GM21367 (cell line): ENCODE data around the gene FAM184B.
"Not testable (repeated sequence)": the region's sequence is repeated elsewhere in the genome, so short reads cannot be mapped to it uniquely, and the experiment has no call there.

Experiments used
- ATAC-seq: cut with Tn5 transposase; IDR thresholded peaks from one replicate; pipeline ENCODE4 v1.9.1; 2021; ENCODE audit not compliant: unreplicated experiment

Gene FAM184B

GRCh38 chr4:17721496-17722355 lies 59.7 kb downstream of the FAM184B start:
- no peak for ATAC-seq

DNA sequence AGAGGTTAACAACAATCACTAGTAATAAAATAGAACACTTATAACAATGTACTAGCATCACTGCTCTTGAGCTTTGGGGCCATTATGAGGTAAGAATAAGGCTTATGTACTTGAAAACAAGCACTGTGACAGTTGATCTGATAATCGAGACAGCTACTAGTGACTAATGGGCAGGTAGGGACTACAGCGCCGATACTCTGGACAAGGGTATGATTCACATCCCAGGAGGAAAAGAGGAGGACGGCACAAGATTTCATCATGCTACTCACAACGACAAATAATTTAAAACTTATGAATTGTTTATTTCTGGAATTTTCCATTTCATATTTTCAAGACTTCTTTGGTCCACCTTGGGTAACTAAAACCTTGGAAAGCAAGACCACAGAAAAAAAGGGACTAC lies 62.3 kb downstream of the FAM184B start:
- no peak for ATAC-seq

GRCh38 chr4:17718471-17718870 lies 63.0 kb downstream of the FAM184B start:
- no peak for ATAC-seq

DNA sequence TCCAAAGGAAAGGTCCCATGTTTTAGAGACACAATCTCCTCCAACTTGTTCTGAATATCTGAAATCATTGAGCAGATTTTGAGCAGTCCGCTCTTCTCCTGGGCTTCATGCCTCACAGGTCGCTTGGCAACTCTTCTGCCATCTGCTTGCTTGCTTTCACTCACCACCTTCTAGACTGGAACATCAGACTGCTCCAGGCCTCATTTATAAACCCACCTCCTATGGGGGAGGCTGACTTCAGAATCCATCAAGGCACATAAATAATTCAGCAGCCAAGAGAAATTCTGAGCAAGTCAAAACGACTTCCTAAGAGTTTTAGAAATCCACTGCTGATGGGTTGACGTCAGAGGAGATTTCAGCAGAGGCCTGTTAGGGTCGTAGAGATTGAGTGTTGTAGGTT lies 64.1 kb downstream of the FAM184B start:
- no peak for ATAC-seq

GRCh38 chr4:17715511-17715910 lies 65.9 kb downstream of the FAM184B start:
- ATAC-seq = no peak

DNA sequence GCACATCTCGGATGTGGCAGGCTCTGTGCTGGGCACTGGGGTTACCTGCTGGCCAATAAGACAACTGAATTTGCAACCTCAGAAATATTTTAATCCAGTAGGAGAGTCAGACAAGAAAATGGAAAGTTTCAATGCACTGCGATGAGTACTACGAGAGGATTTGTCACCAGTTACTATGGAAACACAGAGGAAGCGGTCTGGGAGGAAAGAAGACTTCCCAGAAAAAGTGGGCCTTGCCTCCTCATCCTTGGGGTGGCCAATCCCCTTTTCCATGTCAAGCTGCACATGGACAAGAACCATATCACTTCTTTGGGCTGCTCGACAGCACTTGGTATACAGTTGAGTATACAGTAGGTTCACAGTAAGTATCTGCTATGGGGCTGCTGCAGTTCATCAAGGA lies 67.6 kb downstream of the FAM184B start:
- no peak for ATAC-seq

DNA sequence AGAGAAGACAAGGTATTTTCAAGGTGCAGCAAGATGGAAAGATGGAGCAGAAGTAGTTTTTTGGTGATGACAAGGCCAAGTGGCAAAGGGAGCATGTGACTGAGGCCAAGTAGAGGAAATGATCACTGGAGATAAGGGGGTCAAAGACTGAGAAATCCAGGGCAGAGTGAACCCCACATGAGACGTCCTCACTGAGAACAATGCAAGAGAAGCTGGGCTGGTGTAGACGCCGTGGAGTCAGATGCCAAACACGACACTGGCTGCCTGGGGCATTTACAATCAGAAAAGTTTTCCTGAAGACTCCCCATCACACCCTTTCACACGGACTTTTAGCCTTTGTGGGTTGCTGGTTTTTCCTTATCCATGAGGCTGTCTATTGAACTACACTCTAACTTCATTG lies 69.3 kb downstream of the FAM184B start:
- ATAC-seq = no peak

DNA sequence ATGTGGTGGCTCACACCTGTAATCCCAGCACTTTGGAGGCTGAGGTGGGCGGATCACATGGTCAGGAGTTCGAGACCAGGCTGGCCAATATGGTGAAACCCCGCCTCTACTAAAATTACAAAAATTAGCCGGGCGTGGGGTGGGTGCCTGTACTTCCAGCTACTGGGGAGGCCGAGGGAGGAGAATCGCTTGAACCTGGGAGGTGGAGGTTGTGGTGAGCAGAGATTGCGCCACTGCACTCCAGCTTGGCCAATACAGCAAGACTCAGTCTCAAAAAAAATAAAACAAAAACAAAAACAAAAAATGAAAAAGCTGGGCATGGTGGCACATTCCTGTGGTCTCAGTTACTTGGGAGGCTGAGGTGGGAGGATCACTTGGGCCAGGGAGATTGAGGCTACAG lies 70.2 kb downstream of the FAM184B start:
- ATAC-seq = not testable (repeated sequence)

DNA sequence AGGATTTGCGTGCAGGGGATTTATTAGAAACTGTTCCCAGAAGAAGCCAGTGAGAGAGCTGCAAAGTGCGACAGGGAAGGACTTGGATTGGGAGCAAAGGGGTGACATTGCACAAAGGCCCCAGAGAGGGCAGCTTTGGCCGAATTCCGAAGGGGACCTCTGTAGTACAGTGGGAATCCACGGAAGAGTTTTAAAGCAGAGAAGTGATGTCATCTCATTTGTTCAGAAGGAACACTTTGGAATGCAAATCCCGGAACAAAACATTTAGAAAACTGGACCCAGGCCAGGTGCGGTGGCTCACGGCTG lies 71.7 kb downstream of the FAM184B start:
- no peak for ATAC-seq

DNA sequence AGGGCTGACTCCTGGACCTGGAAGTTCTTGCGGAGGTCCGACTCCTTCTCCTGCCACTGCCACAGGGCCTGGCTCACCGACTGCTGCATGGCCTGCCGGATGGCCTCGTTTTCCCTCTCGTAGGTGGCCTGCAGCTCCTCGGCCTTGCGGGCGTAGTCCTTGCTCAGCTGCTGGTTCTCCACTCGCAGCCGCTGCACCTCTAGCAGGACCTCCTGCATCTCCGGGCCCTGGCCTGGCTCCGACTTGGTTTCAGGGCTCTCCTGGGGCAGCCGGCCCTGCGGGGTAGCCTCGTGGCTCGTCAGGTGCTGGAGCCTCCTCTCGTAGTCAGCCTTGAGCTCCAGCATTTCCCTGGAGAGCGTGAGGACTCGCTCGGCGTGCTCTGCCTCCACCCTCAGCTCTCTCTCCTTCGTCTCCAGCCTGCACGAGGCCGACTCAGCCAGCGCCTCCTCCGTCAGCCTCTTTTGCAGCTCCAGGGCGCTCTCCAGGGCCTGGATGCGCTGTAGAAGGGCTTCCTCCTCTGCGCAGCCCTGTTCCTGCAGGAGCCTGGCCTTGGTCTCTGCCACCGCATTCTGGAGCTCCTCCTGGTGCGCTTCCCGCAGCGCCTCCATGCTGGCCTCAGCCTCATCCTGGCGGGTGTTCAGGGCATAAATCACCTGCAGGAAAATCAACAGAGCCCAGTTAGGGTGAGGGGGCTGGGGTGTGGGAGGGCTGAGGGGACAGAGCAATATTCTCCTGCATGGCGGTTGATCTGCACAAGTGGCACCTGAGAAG lies 72.2 kb downstream of the FAM184B start:
- no peak for ATAC-seq

- ATAC-seq = no peak
These were observed 73.8 kb downstream of the FAM184B start for GRCh38 chr4:17707671-17708070.

DNA sequence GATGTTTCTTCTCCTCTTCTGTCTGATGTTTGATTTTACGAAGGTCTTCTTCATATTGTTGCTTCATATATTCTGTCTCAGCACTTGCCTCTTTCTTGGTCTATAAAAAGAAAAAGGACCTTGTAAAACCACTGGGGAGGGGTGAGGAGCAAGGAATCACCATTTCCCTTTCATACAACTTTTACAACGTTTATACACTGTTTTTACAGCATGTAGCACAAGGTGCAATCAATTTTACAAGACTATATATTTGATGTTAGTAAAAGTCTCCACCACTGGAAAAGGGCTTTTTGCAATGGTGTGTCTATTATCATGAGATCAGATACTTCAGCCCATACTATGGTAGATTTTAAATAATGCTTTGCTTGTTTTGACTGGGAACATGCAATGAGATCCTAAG lies 76.3 kb downstream of the FAM184B start:
- no peak for ATAC-seq

DNA sequence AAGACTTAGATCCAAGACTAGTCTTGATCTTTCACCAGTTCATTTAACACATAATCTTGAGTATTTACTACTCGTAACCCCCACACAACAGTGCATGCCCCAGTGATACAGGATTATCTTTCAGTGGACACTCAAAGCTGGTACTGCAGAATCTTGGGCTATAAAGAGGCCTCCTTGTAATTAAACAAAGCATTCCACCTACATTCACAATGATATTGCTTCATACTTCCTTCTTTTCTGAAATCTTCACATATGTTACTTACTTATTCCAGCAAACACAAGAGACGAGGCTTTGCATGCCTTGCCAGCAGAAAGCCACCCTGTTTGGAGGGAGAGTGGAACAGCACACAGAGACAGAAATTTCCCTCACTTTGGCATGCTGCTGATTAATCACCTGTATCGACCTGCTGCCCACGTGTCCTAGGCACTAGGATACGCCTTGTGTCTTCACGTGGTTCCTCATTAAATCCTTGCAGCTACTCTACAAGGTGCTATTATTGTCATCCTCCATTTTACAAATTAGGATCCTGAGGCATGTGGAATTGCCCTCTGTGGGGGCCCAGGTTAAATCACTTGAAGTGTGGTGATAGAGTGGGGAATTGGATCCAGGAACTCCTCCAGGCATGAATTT lies 77.3 kb downstream of the FAM184B start:
- ATAC-seq = no peak

DNA sequence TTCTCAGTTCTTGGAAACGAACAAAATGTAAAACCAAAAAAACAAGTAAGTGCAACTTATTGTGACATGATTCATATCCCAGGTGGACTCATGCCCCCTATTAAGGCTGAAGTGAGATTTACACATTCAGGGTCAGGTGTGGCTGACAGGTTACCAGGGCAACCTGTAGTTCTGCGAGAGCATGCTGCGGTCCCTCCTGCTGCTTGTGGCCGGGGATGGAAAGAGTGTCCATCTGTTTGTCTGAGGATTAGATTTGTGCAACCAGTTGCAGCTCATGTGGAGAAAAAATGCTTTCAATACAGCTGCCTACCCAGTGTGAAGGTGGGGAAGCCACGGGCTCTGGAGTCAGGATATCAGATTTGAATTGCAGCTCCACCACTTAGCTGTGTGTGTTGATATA lies 78.8 kb downstream of the FAM184B start:
- ATAC-seq = no peak

- no peak for ATAC-seq
These were observed 79.5 kb downstream of the FAM184B start for GRCh38 chr4:17701882-17702281.

GRCh38 chr4:17701138-17701839 lies 80.1 kb downstream of the FAM184B start:
- ATAC-seq = no peak

DNA sequence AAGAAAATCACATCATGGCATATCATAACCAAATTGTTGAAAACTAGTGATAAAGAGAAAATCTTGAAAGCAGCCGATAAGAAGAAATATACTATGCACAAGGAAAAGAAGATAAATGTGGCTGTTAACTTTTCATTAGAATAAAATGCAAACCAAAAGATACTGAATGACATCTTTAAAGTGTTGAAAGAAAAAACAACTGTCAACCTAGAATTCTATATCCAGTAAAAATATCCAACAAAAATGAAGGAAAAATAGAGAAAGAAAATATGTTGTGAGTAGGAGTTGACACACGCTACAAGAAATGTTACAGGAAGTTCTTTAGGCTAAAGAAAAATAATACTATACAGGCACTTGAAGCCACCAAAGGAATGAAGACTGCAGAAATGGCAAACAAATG lies 82.0 kb downstream of the FAM184B start:
- ATAC-seq = no peak

- no peak for ATAC-seq
These were observed 83.3 kb downstream of the FAM184B start for GRCh38 chr4:17698116-17698515.

DNA sequence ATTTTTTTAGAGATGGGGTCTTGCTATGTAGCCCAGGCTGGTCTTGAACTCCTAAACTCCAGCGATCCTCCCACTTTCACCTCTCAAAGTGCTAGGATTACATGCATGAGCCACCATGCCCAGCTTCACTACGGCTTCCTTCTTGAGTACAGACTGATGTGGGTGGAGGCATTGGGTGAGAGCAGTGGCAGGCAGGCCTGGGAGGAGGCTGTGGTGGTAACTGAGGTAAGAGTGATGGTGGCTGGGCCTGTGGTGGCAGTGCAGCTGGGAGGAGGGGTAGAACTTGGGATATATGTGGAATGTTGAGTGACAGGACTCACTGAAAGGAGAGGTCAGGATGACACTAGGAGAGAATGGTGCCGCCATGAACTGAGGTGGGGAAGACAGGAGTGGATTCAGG lies 86.1 kb downstream of the FAM184B start:
- ATAC-seq = no peak

DNA sequence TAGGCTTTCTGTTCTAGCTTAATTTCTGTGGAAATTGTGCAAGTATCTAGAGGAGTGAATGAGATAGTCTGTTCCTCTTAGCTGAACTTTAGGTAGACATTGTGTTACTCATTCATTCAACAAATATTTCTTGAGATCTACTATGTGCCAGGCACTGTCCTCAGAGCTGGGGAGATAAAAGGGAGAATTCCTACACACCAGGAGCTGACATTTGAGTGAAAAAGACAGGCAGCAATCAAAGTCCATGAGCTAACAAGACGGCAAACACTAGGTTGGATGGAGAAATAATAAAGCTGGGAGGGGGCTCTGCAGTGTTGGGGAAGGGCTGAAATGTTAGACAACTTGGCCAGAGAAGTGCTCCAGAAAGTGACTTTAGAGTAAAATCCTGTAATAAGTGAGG lies 86.9 kb downstream of the FAM184B start:
- ATAC-seq = no peak

DNA sequence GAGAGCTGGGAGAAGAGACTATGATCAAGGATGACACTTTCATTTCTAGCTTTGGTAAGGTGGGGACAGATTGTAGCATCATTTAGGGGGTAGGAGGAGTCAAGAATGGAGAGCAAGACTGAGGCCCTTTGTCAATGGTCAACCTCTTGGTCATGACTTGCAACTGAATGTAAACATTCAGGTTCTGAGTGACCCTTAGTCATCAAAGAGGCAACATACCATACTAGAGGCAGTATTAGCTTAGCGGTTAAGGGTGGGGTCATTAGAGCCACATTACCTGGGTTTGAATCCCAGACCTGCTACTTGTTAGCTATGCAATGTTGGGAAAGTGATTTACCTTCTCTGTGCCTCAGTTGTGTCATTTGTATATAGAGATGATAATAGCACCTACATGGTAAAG lies 90.5 kb downstream of the FAM184B start:
- no peak for ATAC-seq
